Endothelial cell of umbilical vein (primary cell): ENCODE measurements around the gene DPH1. TPM values are rescaled to one million over a fixed set of nuclear protein-coding genes. Genes with fewer than 3 reads are reported as not detected.

Source experiments
- BruUV-seq: library from RNA; stranded (reverse); fragments of 400-500 nt; replicated peaks from 2 replicates; lab custom pipeline; 2021; lab: Mats Ljungman, UMichigan
- CTCF ChIA-PET: fragments of 300-600, 350-600 bp; sonication (Branson Sonifier 250); formaldehyde crosslinking; loops from one replicate; lab custom pipeline; 2021; ENCODE audit warnings: antibody characterized with exemption, inconsistent platforms; lab: Charles Lee
- POLR2A ChIA-PET: fragments of 300-600, 350-600 bp; sonication (Branson Sonifier 250); formaldehyde crosslinking; loops from one replicate; lab custom pipeline; 2021; ENCODE audit warnings: antibody characterized with exemption, inconsistent platforms; lab: Charles Lee
- DNase-seq: peaks from one replicate; pipeline ENCODE4 v3.0.0-alpha.2; 2011; ENCODE audit warnings: low read depth, low spot score
- FAIRE-seq: peaks from 2 replicates; lab custom pipeline; 2011; peaks lifted over from hg19 to GRCh38; lab: Jason Lieb, UNC
- H2AFZ ChIP-seq: 2 replicates; pipeline ENCODE4 v1.6.0; 2012; ENCODE audit warnings: low read depth, low read length, control low read depth, inconsistent platforms
- H3K27ac ChIP-seq: 2 replicates; pipeline ENCODE4 v1.5.1; 2011; ENCODE audit warnings: low read depth, mild to moderate bottlenecking, control low read depth, low read length, moderate library complexity; ENCODE audit not compliant: insufficient read depth
- H3K27me3 ChIP-seq, 2 experiments: 2 replicates each; pipeline versions ENCODE4 v1.6.0 to v1.6.1; 2011; ENCODE audit warnings: low read length in 2 of 2, mixed read lengths in 1 of 2; ENCODE audit not compliant: control insufficient read depth in 2 of 2, insufficient read depth in 2 of 2
- H3K36me3 ChIP-seq, 2 experiments: 2 replicates in 1 of 2; 3 replicates in 1 of 2; pipeline ENCODE4 v1.5.1; 2011; ENCODE audit warnings: low read length in 2 of 2, mild to moderate bottlenecking in 1 of 2, moderate library complexity in 1 of 2; ENCODE audit not compliant: control insufficient read depth in 2 of 2, insufficient read depth in 2 of 2; ENCODE audit errors: extremely low read depth in 1 of 2
- H3K4me1 ChIP-seq: 3 replicates; pipeline ENCODE4 v1.5.1; 2011; ENCODE audit warnings: mild to moderate bottlenecking, low read length; ENCODE audit not compliant: control insufficient read depth, insufficient read depth; ENCODE audit errors: extremely low read depth
- H3K4me2 ChIP-seq: 2 replicates; pipeline ENCODE4 v1.6.1; 2011; ENCODE audit warnings: low read length, control low read depth, mixed read lengths; ENCODE audit not compliant: insufficient read depth
- H3K4me3 ChIP-seq, 3 experiments: fragments of 200-600 bp in 1 of 3; sonication (generic), shearing (Covaris generic) in 1 of 3; replicated peaks in 1 of 3; 2 replicates each; pipeline ENCODE4 v1.5.1; 2011 to 2016; ENCODE audit warnings: control low read depth in 3 of 3, low read length in 3 of 3, mild to moderate bottlenecking in 2 of 3, inconsistent platforms in 1 of 3, low read depth in 1 of 3, moderate library complexity in 1 of 3; ENCODE audit not compliant: insufficient read depth in 1 of 3
- H3K79me2 ChIP-seq: 2 replicates; pipeline ENCODE4 v1.6.0; 2012; ENCODE audit warnings: low read length, inconsistent platforms; ENCODE audit not compliant: control insufficient read depth, insufficient read depth
- H3K9ac ChIP-seq: replicated peaks from 2 replicates; pipeline ENCODE3; 2011; ENCODE audit warnings: low read length, control low read depth; ENCODE audit not compliant: insufficient read depth; ENCODE audit errors: extremely low read depth
- H3K9me1 ChIP-seq: replicated peaks from 3 replicates; pipeline ENCODE4 v1.6.0; 2011; ENCODE audit warnings: mild to moderate bottlenecking, low read length; ENCODE audit not compliant: control insufficient read depth, insufficient read depth; ENCODE audit errors: extremely low read depth
- H3K9me3 ChIP-seq: replicated peaks from 2 replicates; pipeline ENCODE4 v1.5.1; 2012; ENCODE audit warnings: low read length, inconsistent platforms; ENCODE audit not compliant: control insufficient read depth, insufficient read depth
- H4K20me1 ChIP-seq: replicated peaks from 2 replicates; pipeline ENCODE3; 2011; ENCODE audit warnings: mild to moderate bottlenecking, low read length; ENCODE audit not compliant: control insufficient read depth, insufficient read depth; ENCODE audit errors: extremely low read depth
- EZH2 ChIP-seq: IDR thresholded peaks from 2 replicates; pipeline ENCODE4 v1.6.1; 2012; ENCODE audit warnings: borderline replicate concordance, low read depth, mild to moderate bottlenecking, moderate library complexity, low read length, inconsistent platforms; ENCODE audit not compliant: severe bottlenecking
- FOS ChIP-seq: IDR thresholded peaks from 2 replicates; pipeline ENCODE4 v1.6.1; 2011; ENCODE audit warnings: mild to moderate bottlenecking, low read length, moderate library complexity, borderline replicate concordance; ENCODE audit not compliant: insufficient read depth
- GATA2 ChIP-seq: IDR thresholded peaks from 2 replicates; pipeline ENCODE4 v1.7.0; 2011; ENCODE audit warnings: low read depth, mild to moderate bottlenecking, moderate library complexity, mixed read lengths, low read length; ENCODE audit not compliant: insufficient read length, insufficient read depth
- JUN ChIP-seq: IDR thresholded peaks from 2 replicates; pipeline ENCODE4 v1.6.1; 2011; ENCODE audit warnings: borderline replicate concordance, low read depth; ENCODE audit not compliant: insufficient read length, insufficient read depth
- MAX ChIP-seq: IDR thresholded peaks from 2 replicates; pipeline ENCODE4 v1.6.1; 2011; ENCODE audit not compliant: insufficient read depth, insufficient read length
- MYC ChIP-seq: IDR thresholded peaks from one replicate; pipeline ENCODE4 v1.6.1; 2011; ENCODE audit warnings: mild to moderate bottlenecking, low read depth, low read length
- POLR2A ChIP-seq: IDR thresholded peaks from 2 replicates; pipeline ENCODE4 v1.6.1; 2012; ENCODE audit warnings: low read depth, mild to moderate bottlenecking, control low read depth, low read length
- POLR2AphosphoS5 ChIP-seq: IDR thresholded peaks from 2 replicates; pipeline ENCODE4 v1.6.1; 2012; ENCODE audit warnings: low read depth, mild to moderate bottlenecking, control low read depth, low read length, moderate library complexity; ENCODE audit not compliant: insufficient read depth
- dilution Hi-C: fragments of 300-500 bp; cut with MboI; formaldehyde crosslinking; loops from one replicate; pipeline ENCODE4 v1.15.0; 2019; ENCODE audit warnings: low sequenced_read_pairs; ENCODE audit not compliant: extremely low pct_ligation_motif_present
- intact Hi-C: fragments of 100-400 bp; cut with micrococcal nuclease; formaldehyde crosslinking; loops from one replicate; pipeline ENCODE4 v1.10.0; 2022
- polyA plus RNA-seq, 4 experiments: library from polyadenylated mRNA; depleted of rRNA in 3 of 4; stranded (reverse) in 3 of 4; unstranded in 1 of 4; fragments of >200 nt; gene quantifications; 2 replicates each; pipeline versions ENCODE4 v1.2.1 to v1.2.3, GENCODE V29; 2011 to 2012; ENCODE audit warnings: missing spikeins in 1 of 4
- total RNA-seq: library from RNA; stranded (reverse); gene quantifications from 2 replicates; pipeline ENCODE4 v1.2.3, GENCODE V29; 2021
- TF ChIP-seq, protein P1 (sequence below), 2 donors: IDR thresholded peaks; 1 replicate in 1 of 2; 2 replicates in 1 of 2; pipeline ENCODE4 v1.5.1; 2011; ENCODE audit warnings: low read length in 2 of 2, mild to moderate bottlenecking in 2 of 2, moderate library complexity in 2 of 2, control low read depth in 1 of 2, inconsistent platforms in 1 of 2, low read depth in 1 of 2; ENCODE audit not compliant: insufficient read depth in 1 of 2; ENCODE audit errors: extremely low read depth in 1 of 2

DPH1 gene
- total and polyA plus RNA-seq, 2 donors (not counting 3 experiments of a cell fraction or from before 2014, with no cell fraction given), result 37.8 to 45.6 TPM

- H3K27ac ChIP-seq, result no peak overlapping the region
- H3K9ac ChIP-seq, result no peak overlapping the region
- ChIA-PET POLR2A (no interaction called here), CTCF (interaction anchor here (1.2 to 17.2 kb wide), 3 partner anchors 30 to 184 kb away, joined by 3 to 455 read pairs (median 4); no protein-coding TSS in a partner anchor)
- H3K79me2 ChIP-seq, result peaks cover 22% of the 10 kb centered on the region
- H3K36me3 ChIP-seq, result peaks cover 3 to 13% of the 10 kb centered on the region in 2 experiments
- H3K4me2 ChIP-seq, result no peak overlapping the region
- no peaks in the 10 kb centered on the region for H3K9me1 ChIP-seq
- intact Hi-C loops, result no loop called here
- H2AFZ ChIP-seq, result no peak overlapping the region
- H3K27me3 ChIP-seq, result no peaks in the 10 kb centered on the region
- FAIRE-seq (no peak), DNase-seq (no peak)
- H3K4me1 ChIP-seq, result peaks cover 23% of the 10 kb centered on the region
- no peak overlapping the region for H3K4me3 ChIP-seq
- dilution Hi-C loops, result no loop called here
- TF ChIP-seq EZH2 (no peak), GATA2 (no peak), MAX (no peak), POLR2A (no peak), FOS (no peak), POLR2AphosphoS5 (no peak), JUN (no peak), MYC (no peak)
- TF ChIP-seq, protein P1, sequence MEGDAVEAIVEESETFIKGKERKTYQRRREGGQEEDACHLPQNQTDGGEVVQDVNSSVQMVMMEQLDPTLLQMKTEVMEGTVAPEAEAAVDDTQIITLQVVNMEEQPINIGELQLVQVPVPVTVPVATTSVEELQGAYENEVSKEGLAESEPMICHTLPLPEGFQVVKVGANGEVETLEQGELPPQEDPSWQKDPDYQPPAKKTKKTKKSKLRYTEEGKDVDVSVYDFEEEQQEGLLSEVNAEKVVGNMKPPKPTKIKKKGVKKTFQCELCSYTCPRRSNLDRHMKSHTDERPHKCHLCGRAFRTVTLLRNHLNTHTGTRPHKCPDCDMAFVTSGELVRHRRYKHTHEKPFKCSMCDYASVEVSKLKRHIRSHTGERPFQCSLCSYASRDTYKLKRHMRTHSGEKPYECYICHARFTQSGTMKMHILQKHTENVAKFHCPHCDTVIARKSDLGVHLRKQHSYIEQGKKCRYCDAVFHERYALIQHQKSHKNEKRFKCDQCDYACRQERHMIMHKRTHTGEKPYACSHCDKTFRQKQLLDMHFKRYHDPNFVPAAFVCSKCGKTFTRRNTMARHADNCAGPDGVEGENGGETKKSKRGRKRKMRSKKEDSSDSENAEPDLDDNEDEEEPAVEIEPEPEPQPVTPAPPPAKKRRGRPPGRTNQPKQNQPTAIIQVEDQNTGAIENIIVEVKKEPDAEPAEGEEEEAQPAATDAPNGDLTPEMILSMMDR (IDR thresholded peaks at IDR 0.05; ENCODE audit: extremely low read depth in 1 of 2, insufficient read depth in 1 of 2, low read depth in 1 of 2, low read length in 2 of 2), result no peak
- H4K20me1 ChIP-seq, result no peaks in the 10 kb centered on the region
- no TSS peak for BruUV-seq
- no peaks in the 10 kb centered on the region for H3K9me3 ChIP-seq
Measured at GRCh38 chr17:2061441-2061958, 31.5 kb downstream of the DPH1 start.
